Chondrocyte (in vitro differentiated cells): ENCODE data around the gene DDX5. TPM values are rescaled to one million over a fixed set of nuclear protein-coding genes. Genes with fewer than 3 reads are reported as not detected.

Source experiments
- DNase-seq: peaks from one replicate; pipeline ENCODE4 v3.0.0; 2021; ENCODE audit warnings: mixed read lengths, low spot score
- H3K27ac Mint-ChIP-seq: one replicate; pipeline ENCODE4 v1.8.0; 2021; ENCODE audit warnings: mild to moderate bottlenecking, moderate library complexity, mixed read lengths; ENCODE audit not compliant: unreplicated experiment
- H3K27me3 Mint-ChIP-seq: 2 replicates; pipeline ENCODE4 v1.8.0; 2021; ENCODE audit warnings: low read depth, mixed read lengths
- H3K36me3 Mint-ChIP-seq: 2 replicates; pipeline ENCODE4 v1.8.0; 2021; ENCODE audit warnings: low read depth, mixed read lengths
- H3K4me1 Mint-ChIP-seq: 2 replicates; pipeline ENCODE4 v1.8.0; 2021; ENCODE audit warnings: low read depth, mild to moderate bottlenecking, mixed read lengths
- H3K4me3 Mint-ChIP-seq: one replicate; pipeline ENCODE4 v1.8.0; 2021; ENCODE audit warnings: mild to moderate bottlenecking, moderate library complexity, mixed read lengths; ENCODE audit not compliant: unreplicated experiment
- H3K9me3 Mint-ChIP-seq: 2 replicates; pipeline ENCODE4 v1.8.0; 2021; ENCODE audit warnings: low read depth, mixed read lengths
- CTCF ChIP-seq: fragments of 200-600 bp; sonication (generic); IDR thresholded peaks from 2 replicates; pipeline ENCODE4 v1.5.0; 2021; ENCODE audit warnings: antibody characterized with exemption, mild to moderate bottlenecking, moderate library complexity
- total RNA-seq: library from RNA; stranded (reverse); gene quantifications from 3 replicates; pipeline ENCODE4 v1.2.1, GENCODE V29; 2021

The DDX5 gene
- total RNA-seq, 1 donor from 2014 or later: 611 TPM

- Mint-ChIP-seq H3K27me3 (no peaks in the 10 kb centered on the region), H3K9me3 (no peaks in the 10 kb centered on the region), H3K4me3 (no peak overlapping the region), H3K36me3 (peaks cover 28% of the 10 kb centered on the region), H3K4me1 (peaks cover 9% of the 10 kb centered on the region), H3K27ac (no peak overlapping the region)
- no peak for DNase-seq
- no peak for TF ChIP-seq CTCF
These were observed 30.8 kb upstream of the DDX5 start for GRCh38 chr17:64536913-64537312.

GRCh38 chr17:64535357-64535756 lies 29.3 kb upstream of the DDX5 start:
- no peaks in the 10 kb centered on the region for H3K27me3 Mint-ChIP-seq
- TF ChIP-seq CTCF: no peak
- peaks cover 18% of the 10 kb centered on the region for H3K4me1 Mint-ChIP-seq
- DNase-seq: no peak
- H3K4me3 Mint-ChIP-seq: no peak overlapping the region
- H3K9me3 Mint-ChIP-seq: no peaks in the 10 kb centered on the region
- peaks cover 32% of the 10 kb centered on the region for H3K36me3 Mint-ChIP-seq
- H3K27ac Mint-ChIP-seq: no peak overlapping the region

- no peaks in the 10 kb centered on the region for H3K9me3 Mint-ChIP-seq
- H3K4me1 Mint-ChIP-seq: peaks cover 22% of the 10 kb centered on the region
- H3K27me3 Mint-ChIP-seq: no peaks in the 10 kb centered on the region
- no peak for DNase-seq
- H3K36me3 Mint-ChIP-seq: peaks cover 39% of the 10 kb centered on the region
- TF ChIP-seq CTCF: peak; percentile 34
- no peak overlapping the region for H3K4me3 Mint-ChIP-seq
- no peak overlapping the region for H3K27ac Mint-ChIP-seq
These were observed 28.1 kb upstream of the DDX5 start for GRCh38 chr17:64534187-64534586.

- H3K4me3 Mint-ChIP-seq: no peak overlapping the region
- peaks cover 22% of the 10 kb centered on the region for H3K4me1 Mint-ChIP-seq
- H3K27me3 Mint-ChIP-seq: no peaks in the 10 kb centered on the region
- no peaks in the 10 kb centered on the region for H3K9me3 Mint-ChIP-seq
- no peak for DNase-seq
- no peak overlapping the region for H3K27ac Mint-ChIP-seq
- TF ChIP-seq CTCF: no peak
- peaks cover 40% of the 10 kb centered on the region for H3K36me3 Mint-ChIP-seq
These were observed 27.7 kb upstream of the DDX5 start for GRCh38 chr17:64533784-64534183.

- Mint-ChIP-seq H3K36me3 (peaks cover 37% of the 10 kb centered on the region), H3K4me3 (no peak overlapping the region), H3K9me3 (no peaks in the 10 kb centered on the region), H3K27ac (peak overlapping the region; percentile 52), H3K4me1 (peaks cover 22% of the 10 kb centered on the region), H3K27me3 (no peaks in the 10 kb centered on the region)
- no peak for TF ChIP-seq CTCF
- no peak for DNase-seq
These were observed 26.3 kb upstream of the DDX5 start for GRCh38 chr17:64532409-64532808.
